Islet precursor cell (in vitro differentiated cells): ENCODE results near the gene HSFY1.
"Not testable (repeated sequence)": the region's sequence is repeated elsewhere in the genome, so short reads cannot be mapped to it uniquely, and the experiment has no call there.

ENCODE experiments used
- DNase-seq: peaks from one replicate; pipeline ENCODE4 v3.0.0-alpha.2; 2018

The HSFY1 gene, protein sequence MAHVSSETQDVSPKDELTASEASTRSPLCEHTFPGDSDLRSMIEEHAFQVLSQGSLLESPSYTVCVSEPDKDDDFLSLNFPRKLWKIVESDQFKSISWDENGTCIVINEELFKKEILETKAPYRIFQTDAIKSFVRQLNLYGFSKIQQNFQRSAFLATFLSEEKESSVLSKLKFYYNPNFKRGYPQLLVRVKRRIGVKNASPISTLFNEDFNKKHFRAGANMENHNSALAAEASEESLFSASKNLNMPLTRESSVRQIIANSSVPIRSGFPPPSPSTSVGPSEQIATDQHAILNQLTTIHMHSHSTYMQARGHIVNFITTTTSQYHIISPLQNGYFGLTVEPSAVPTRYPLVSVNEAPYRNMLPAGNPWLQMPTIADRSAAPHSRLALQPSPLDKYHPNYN

DNA sequence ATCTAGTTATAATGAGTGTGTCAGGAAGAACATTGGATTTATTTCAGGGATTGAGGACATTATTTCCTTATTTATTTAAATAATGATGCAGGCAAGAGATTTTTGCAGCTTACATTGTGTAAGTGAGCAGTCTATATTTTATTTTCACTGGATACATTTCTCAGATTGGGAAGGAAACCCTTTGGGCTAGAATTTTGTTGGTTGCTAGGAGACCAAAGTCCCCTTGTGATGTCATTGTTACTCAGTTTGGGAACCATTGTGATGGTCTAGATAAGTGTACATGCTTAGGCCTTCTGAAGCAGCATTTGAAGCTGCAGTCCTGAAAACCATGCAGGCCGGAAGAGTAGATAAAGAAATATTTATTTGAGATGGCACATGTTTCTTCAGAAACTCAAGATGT, at the start of gene HSFY1:
HSFY1 (plus strand) TSS at position 301 of the 400 bp plus-strand sequence; CDS start at position 369, 68 bp downstream.
- DNase-seq, result not testable (repeated sequence)

DNA sequence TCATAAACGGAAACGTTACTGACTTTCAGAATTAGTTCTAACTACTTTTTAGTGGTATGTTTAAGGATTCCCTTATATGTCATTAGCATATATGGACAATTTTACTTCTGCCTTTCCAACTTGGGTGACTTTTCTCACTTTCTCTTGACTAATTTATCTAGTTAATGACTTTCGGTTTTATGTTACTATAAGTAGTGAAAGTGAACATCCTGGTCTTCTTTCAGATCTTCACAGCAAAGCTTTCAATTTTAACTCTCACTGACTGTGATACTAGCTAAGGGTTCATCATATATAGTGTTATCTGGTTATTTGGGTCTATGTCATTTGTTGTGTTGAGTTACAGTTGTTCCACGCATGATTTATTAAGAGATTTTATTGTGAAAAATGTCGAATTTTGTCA, 42.3 kb upstream of the HSFY1 start:
- DNase-seq, result not testable (repeated sequence)

DNA sequence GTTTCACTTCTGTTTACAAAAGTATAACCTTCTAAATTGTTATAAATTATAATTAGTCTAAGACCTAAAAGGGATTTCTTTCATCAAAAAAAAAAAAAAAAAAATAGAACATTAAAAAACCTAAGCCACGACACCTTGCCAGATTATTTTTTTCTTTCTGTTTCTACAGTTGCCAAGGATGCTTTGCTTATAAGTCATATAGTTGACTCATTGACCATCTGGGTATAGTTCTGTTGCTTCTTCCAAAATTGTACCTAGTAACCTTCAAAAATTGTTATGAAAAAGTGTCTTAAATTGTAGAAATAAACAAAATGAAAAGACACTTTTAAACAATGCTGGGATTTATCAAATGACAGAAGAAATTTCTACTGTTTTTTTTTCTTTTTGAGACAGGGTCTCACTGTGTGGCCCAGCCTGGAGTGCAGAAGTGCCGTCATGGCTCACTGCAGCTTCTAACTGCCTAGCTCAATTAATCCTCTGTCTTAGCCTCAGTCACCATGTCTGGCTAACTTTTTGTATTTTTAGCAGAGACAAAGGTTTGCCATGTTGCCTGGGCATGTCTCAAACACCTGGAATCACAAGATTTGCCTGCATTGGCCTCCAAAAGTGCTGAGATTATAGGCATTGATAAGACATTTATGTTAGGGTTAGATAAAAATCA, 15.4 kb upstream of the HSFY1 start:
- DNase-seq, result not testable (repeated sequence)

DNA sequence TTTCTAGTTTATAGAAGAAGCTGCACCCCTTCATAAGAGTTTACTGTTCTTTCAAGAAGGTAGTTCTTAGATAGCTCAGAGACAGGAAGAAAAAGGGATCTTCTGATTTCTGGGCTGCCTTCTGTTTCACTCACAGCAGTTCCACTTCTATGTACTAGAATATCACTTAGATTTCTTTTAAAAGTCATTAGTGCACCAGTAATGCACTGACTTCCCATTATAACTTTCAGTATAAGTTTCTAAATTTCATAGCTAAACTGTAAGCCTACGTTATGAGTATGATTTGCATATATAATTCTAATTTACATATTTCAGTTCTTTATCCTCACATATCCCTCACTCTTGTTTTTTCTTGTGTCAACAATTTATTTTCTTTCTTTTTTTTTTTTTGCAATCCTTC, 7.6 kb upstream of the HSFY1 start:
- not testable (repeated sequence) for DNase-seq

DNA sequence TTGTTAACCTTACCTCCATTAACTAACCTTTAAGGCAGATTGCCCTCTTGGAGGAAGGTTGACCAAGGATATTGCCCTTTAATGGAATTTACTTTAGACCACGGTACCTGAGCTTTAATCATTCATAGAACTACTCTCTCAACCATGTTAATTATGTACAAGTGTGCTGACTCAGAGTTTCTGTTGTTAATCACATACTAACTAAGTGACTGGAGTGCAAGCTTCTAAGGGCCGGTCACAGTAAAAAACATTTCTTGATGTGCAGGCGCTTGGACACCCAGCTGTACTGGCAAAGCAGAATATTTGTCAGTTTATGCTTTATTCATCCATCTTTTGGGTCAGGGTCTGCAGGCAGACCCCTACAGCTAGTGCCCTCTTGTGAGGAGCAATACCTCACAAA, 6.6 kb downstream of the HSFY1 start:
- DNase-seq, result not testable (repeated sequence)

DNA sequence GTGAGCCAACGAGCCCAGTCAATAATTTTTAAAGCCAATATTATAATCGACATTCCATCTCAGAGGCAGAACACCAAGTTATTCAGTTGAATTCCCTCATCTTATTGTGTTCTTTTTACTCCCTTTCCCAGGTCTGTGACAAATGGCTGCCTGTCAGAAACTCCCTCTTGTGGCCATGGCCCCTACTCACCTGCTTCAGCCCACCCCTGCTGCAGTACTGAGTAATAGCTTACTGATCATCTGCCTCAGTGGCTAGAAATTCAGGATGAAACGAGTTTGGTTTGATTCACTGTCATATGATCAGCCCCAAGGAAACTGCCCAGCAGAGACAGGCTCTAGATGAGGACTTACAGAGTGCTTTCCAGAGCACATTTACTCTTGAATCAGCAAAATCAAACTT, 19.4 kb downstream of the HSFY1 start:
- DNase-seq, result not testable (repeated sequence)
